Cerebellar cortex (tissue), 1 donor: ENCODE data around the gene ZBTB48.

Experiments used
- DNase-seq: peaks from one replicate; pipeline ENCODE4 v3.0.0-alpha.2; 2015; ENCODE audit warnings: low spot score

ZBTB48 gene

GRCh38 chr1:6572653-6573383 is 7.0 kb upstream of the ZBTB48 start:
- no peak for DNase-seq

DNA sequence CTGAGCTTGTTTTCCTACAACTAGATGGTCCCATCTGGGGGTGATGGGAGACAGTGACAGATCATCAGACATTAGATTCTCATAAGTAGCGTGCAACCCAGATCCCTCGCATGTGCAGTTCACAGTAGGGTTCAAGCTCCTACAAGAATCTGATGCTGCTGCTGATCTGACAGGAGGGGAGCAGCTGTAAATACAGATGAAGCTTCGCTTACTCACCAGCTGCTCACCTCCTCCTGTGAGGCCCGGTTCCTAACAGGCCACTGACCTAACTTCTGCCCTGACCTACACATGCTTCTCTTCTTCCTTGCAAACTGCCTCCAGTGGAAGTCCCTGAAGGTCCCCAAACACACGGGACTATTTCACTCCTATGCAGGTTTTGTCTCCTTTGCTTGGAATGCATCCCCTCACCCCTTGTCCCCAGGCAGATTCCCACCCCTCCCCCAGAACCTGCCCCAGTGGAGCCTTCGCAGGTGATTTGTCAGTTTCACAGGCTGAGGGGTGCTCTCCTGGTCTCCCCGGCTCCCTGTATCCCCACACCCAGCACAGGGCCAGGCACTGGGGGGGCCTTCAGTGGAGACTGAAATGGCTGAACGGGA is 5.7 kb upstream of the ZBTB48 start:
- DNase-seq = no peak

DNA sequence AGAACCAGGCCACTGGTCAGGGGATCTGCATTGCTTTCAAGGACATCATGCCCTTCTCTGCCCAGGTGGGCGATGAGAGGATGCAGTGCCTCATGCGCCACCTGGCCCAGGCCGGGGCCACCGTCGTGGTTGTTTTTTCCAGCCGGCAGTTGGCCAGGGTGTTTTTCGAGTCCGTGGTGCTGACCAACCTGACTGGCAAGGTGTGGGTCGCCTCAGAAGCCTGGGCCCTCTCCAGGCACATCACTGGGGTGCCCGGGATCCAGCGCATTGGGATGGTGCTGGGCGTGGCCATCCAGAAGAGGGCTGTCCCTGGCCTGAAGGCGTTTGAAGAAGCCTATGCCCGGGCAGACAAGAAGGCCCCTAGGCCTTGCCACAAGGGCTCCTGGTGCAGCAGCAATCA is 5.0 kb upstream of the ZBTB48 start:
- DNase-seq = no peak

- no peak for DNase-seq
These were observed 1.8 kb upstream of the ZBTB48 start for GRCh38 chr1:6577831-6578525.

- no peak for DNase-seq
These were observed 995 bp upstream of the ZBTB48 start for GRCh38 chr1:6578624-6579373.

DNA sequence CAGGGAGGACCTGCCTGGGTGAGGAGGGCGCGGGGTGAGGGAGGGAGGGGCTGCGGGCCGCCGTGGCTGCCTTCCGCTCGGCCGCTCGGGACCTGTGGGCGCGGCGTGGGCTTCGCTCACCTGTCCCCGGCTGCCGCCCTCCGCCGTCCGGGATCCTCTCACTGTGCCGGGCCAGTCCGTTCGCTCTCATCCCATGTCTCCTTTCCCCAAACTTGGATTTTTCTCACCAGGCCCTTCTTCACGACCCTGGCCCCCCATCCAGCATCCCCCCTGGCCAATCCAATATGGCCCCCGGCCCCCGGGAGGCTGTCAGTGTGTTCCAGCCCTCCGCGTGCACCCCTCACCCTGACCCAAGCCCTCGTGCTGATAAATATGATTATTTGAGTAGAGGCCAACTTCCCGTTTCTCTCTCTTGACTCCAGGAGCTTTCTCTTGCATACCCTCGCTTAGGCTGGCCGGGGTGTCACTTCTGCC is 362 bp downstream of the ZBTB48 start:
- no peak for DNase-seq

DNA sequence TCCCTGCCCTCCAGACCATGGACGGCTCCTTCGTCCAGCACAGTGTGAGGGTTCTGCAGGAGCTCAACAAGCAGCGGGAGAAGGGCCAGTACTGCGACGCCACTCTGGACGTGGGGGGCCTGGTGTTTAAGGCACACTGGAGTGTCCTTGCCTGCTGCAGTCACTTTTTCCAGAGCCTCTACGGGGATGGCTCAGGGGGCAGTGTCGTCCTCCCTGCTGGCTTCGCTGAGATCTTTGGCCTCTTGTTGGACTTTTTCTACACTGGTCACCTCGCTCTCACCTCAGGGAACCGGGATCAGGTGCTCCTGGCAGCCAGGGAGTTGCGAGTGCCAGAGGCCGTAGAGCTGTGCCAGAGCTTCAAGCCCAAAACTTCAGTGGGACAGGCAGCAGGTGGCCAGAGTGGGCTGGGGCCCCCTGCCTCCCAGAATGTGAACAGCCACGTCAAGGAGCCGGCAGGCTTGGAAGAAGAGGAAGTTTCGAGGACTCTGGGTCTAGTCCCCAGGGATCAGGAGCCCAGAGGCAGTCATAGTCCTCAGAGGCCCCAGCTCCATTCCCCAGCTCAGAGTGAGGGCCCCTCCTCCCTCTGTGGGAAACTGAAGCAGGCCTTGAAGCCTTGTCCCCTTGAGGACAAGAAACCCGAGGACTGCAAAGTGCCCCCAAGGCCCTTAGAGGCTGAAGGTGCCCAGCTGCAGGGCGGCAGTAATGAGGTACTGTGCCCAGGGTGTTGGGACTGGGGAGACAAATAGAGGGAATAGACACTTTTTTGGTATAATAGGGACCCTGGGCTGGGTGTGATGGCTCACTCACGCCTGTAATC is 1.0 kb downstream of the ZBTB48 start:
- DNase-seq = no peak

DNA sequence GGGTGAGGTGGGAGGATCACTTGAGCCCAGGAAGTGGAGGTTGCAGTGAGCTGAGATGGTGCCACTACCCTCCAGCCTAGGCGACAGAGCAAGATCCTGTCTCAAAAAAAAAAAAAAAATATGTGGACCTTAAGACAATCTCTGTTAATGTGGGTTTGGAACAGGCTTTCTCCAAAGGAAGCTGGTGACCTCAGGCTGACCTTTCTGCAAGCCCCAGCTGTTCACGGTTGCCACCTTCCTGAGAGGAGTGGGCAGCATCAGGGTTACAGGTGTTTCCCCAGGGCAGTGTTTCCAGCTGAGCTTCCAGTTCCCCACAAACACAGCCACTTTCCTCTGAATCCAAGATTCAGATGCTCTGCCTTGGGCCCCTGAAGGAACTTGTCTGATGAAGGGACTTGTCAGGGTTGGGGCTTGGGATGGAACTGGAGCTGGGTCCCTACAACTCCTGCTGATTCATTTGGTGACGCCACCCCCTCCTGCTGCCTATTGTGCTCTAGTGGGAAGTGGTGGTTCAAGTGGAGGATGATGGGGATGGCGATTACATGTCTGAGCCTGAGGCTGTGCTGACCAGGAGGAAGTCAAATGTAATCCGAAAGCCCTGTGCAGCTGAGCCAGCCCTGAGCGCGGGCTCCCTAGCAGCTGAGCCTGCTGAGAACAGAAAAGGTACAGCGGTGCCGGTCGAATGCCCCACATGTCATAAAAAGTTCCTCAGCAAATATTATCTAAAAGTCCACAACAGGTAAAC is 1.9 kb downstream of the ZBTB48 start:
- no peak for DNase-seq

DNA sequence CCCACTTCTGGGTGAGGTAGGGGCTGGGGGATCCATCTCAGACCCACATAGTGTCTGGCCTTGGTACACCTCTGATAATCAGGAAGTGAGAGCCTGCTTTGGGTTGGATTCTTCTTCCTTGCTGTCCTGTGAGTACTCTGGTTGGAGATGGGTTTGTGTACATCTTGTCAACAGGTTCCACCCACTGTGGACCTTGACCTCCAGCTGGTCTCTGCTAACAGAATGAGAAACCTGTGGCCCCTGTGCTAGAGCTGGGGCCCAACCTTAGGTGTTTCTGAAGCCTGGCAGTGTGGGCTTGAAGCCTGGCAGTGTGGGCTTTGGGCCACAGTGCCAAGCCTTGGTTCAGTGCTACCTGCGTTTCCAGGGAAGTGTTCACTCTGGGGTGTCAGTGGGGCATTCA is 2.6 kb downstream of the ZBTB48 start:
- no peak for DNase-seq

GRCh38 chr1:6584126-6585080 is 4.6 kb downstream of the ZBTB48 start:
- DNase-seq = no peak

- DNase-seq = peak; percentile 50
These were observed 5.4 kb downstream of the ZBTB48 start for GRCh38 chr1:6585081-6585722.

- no peak for DNase-seq
These were observed 6.0 kb downstream of the ZBTB48 start for GRCh38 chr1:6585841-6586240.

- DNase-seq = no peak
These were observed 6.6 kb downstream of the ZBTB48 start for GRCh38 chr1:6586404-6586816.

- DNase-seq = peak; percentile 75
These were observed 7.6 kb downstream of the ZBTB48 start for GRCh38 chr1:6587261-6588005.

DNA sequence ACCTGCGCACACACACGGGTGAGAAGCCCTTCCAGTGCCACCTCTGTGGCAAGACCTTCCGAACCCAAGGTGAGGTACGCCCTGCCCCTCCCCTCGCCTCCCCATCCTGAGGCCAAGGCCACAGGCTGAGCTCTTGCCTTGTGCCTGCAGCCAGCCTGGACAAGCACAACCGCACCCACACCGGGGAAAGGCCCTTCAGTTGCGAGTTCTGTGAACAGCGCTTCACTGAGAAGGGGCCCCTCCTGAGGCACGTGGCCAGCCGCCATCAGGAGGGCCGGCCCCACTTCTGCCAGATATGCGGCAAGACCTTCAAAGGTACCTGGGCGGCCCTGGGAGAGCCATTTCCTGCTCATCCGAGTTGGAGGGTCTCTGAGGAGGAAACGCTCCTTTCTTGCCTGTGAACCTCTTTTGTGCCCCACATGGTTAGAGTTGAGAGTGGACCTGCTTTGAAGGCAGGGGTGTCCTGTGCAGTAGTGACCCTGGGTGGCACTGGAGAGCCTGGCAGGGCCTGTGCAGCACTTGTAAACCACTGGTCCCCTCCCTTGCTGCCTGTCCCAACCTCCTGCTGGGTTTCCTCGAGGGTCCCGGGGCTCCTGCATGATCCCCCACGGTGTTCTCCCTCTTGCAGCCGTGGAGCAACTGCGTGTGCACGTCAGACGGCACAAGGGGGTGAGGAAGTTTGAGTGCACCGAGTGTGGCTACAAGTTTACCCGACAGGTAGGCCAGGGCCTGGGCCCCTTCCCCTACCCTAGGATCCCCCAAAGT is 8.5 kb downstream of the ZBTB48 start:
- no peak for DNase-seq

DNA sequence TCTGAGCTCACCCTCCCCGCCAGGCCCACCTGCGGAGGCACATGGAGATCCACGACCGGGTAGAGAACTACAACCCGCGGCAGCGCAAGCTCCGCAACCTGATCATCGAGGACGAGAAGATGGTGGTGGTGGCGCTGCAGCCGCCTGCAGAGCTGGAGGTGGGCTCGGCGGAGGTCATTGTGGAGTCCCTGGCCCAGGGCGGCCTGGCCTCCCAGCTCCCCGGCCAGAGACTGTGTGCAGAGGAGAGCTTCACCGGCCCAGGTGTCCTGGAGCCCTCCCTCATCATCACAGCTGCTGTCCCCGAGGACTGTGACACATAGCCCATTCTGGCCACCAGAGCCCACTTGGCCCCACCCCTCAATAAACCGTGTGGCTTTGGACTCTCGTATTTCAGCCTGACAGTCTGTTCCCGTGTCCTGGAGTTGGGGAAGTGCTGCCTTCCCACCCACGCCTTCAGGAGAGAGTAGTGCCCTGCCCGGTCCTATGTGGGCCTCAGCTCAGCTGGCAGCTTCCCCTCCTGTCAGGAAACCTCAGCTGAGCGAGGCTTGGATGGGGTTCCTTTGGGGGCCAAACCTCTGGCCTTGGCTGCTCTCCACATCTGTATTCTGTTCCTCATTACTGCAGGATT is 9.2 kb downstream of the ZBTB48 start:
- DNase-seq = no peak

GRCh38 chr1:6590046-6590445 is 10.3 kb downstream of the ZBTB48 start:
- DNase-seq = no peak
